RWPE2 (cell line): ENCODE results near the gene ELFN2.

Experiments used
- ATAC-seq: fragments of 200-7000 bp; cut with Tn5 transposase; 3 replicates; pipeline ENCODE4 v1.9.1; 2021; ENCODE audit warnings: low read depth
- DNase-seq: peaks from one replicate; pipeline ENCODE4 v3.0.0-alpha.2; 2020; ENCODE audit warnings: low spot score
- H3K27ac ChIP-seq: fragments of 450-650 bp; 2 replicates; pipeline ENCODE4 v1.5.1; 2017; ENCODE audit warnings: mild to moderate bottlenecking; ENCODE audit not compliant: poor library complexity, severe bottlenecking
- H3K27me3 ChIP-seq: fragments of 250-450 bp; sonication (Bioruptor Pico); 2 replicates; pipeline ENCODE4 v1.5.1; 2021; ENCODE audit warnings: mild to moderate bottlenecking, moderate library complexity; ENCODE audit not compliant: insufficient read depth, poor library complexity, severe bottlenecking
- H3K36me3 ChIP-seq: fragments of 250-450 bp; sonication (Bioruptor Pico); 2 replicates; pipeline ENCODE4 v1.5.1; 2020; ENCODE audit warnings: low read depth, mild to moderate bottlenecking, moderate library complexity
- H3K4me1 ChIP-seq: fragments of 250-450 bp; sonication (Bioruptor Pico); 2 replicates; pipeline ENCODE4 v1.5.1; 2021; ENCODE audit warnings: mild to moderate bottlenecking, moderate library complexity; ENCODE audit not compliant: insufficient read depth, poor library complexity, severe bottlenecking
- H3K4me3 ChIP-seq: fragments of 250-450 bp; sonication (Bioruptor Pico); 2 replicates; pipeline ENCODE4 v1.5.1; 2021; ENCODE audit warnings: mild to moderate bottlenecking, moderate library complexity; ENCODE audit not compliant: severe bottlenecking
- H3K9me3 ChIP-seq: fragments of 250-450 bp; sonication (Bioruptor Pico); 2 replicates; pipeline ENCODE4 v1.5.1; 2021; ENCODE audit warnings: mild to moderate bottlenecking, moderate library complexity; ENCODE audit not compliant: severe bottlenecking
- TF ChIP-seq, protein P1 (sequence below): fragments of 450-650 bp; IDR thresholded peaks from one replicate; pipeline ENCODE4 v1.5.1; 2017; ENCODE audit warnings: mild to moderate bottlenecking, moderate library complexity; ENCODE audit not compliant: poor library complexity, severe bottlenecking

ELFN2 gene

DNA sequence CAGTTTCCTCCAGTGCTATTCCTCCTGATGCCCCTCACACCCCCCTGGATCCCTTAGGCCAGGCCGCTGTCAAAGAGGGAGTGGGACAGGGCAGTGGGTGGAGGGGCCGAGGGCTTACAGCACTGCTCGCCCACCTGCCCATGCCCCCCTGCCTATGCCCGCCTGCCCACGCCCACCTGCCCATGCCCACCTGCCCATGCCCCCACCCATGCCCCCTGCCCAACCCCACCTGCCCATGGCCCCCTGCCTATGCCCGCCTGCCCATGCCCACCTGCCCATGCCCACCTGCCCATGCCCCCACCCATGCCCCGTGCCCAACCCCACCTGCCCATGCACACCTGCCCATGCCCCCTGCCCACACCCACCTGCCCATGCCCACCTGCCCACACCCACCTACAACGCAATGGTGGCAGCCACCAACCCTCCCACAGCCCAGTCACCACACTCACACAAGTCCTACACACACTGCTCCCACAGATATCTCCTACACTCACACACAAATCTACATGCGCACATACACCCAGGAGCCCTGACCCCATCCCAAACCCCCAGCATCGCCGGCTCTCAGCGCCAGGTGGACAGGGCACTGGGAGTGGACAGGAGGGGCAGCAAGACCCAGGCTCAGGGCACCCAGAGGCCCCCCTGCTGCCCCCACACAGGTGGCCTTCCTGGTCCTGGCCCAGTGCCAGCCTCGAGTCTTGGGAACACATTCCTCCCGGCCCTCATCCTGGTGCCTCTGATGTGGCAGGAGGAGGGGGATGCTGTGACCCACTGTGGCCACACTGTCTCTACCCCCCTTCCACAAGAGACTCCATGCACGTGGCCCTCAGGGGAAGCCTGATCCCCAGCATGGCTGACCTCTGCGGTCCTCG, 83.2 kb downstream of the ELFN2 start:
- DNase-seq (no peak), ATAC-seq (no peak)
- Histone ChIP-seq H3K9me3 (no peaks in the 10 kb centered on the region), H3K27me3 (no peaks in the 10 kb centered on the region), H3K36me3 (no peaks in the 10 kb centered on the region), H3K27ac (no peak overlapping the region), H3K4me1 (peaks cover 5% of the 10 kb centered on the region), H3K4me3 (no peak overlapping the region)
- TF ChIP-seq, protein P1, sequence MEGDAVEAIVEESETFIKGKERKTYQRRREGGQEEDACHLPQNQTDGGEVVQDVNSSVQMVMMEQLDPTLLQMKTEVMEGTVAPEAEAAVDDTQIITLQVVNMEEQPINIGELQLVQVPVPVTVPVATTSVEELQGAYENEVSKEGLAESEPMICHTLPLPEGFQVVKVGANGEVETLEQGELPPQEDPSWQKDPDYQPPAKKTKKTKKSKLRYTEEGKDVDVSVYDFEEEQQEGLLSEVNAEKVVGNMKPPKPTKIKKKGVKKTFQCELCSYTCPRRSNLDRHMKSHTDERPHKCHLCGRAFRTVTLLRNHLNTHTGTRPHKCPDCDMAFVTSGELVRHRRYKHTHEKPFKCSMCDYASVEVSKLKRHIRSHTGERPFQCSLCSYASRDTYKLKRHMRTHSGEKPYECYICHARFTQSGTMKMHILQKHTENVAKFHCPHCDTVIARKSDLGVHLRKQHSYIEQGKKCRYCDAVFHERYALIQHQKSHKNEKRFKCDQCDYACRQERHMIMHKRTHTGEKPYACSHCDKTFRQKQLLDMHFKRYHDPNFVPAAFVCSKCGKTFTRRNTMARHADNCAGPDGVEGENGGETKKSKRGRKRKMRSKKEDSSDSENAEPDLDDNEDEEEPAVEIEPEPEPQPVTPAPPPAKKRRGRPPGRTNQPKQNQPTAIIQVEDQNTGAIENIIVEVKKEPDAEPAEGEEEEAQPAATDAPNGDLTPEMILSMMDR, result no peak

DNA sequence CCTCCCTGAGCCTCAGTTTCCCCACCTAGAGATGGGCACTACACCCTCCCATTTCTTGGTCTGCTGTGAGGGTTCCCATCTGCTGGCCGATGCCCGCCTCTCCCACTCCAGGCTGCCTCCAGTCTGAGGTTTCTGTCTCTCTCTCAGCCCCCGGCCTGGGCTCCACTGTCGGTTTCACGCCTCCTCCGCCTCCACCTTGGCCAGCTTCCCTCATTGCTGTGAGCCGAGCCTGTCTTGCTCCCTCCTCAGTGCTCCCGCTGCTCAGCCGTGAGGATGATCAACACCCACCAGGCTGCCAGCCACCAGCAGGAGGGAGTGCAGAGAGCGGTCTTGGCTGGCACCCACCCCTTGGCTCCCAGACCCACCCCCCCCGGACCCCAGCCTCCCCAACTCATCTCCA, 83.9 kb downstream of the ELFN2 start:
- Histone ChIP-seq H3K4me3 (no peak overlapping the region), H3K27me3 (no peaks in the 10 kb centered on the region), H3K9me3 (no peaks in the 10 kb centered on the region), H3K4me1 (peaks cover 5% of the 10 kb centered on the region), H3K27ac (no peak overlapping the region), H3K36me3 (no peaks in the 10 kb centered on the region)
- no peak for ATAC-seq
- no peak for DNase-seq
- TF ChIP-seq, protein P1, result no peak

DNA sequence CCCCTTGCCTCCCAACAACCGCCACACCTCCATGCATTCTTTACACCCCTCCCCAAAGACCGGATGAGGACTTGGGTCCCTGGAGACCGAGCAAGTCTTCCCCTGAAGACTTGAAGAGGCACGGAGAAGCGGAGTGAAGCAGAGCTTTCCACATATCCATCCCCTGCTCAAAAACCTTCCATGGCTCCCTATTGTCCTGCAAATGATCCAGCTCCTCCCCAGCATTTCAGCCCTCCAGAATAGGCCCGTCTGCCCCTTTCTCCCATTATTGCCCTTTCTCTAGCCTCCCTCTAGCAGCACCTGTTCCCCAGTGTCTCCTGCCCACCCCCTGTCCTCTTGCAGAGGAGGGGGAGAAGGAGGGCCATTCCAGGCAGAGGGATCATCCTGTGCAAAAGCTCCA, 85.2 kb downstream of the ELFN2 start:
- no peak for DNase-seq
- TF ChIP-seq, protein P1, result no peak
- Histone ChIP-seq H3K27me3 (no peaks in the 10 kb centered on the region), H3K27ac (no peak overlapping the region), H3K9me3 (no peaks in the 10 kb centered on the region), H3K36me3 (no peaks in the 10 kb centered on the region), H3K4me3 (no peak overlapping the region), H3K4me1 (peaks cover 11% of the 10 kb centered on the region)
- ATAC-seq, result no peak

DNA sequence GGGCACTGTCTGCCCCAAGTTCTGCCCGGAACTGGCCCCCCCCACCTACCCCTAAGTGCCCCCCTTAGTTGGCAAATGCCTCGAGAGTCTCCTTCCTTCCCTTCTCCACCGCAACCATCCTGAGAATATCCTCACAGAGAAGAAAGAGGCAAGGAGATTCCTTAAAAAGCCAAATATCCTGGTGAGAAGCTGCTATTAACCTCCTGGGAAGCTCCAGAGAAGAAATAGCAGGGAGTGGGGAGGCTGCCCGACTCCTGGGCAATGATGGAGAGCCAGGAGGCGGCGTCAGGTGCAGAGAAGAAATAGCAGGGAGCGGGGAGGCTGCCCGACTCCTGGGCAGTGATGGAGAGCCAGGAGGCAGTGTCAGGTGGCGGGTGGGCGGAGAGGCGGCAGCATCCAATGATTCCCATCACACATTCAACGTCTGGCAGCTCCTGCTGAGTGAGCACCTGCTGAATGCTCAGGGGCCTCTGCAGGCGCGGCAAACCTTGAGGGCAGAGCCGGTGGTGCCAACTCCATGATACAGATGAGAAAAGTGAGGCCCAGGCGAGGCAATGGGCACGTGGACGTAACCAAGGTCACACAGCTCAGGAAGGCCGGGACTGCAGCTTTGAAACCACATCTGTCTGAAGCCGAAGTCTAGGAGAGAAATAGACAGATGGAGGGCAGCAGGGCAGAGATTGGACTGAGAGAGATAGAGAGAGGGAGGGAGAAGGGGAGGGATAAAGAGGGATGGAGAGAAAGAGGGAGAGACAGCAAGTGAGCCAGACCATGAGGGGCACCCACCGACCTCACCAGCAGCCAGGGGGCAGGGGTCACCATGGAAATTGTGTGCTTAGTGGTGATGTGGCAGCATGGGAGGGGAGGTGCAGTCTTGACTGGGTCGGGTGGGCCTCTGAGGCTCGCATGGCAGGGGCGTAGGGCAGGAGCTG, 86.7 kb downstream of the ELFN2 start:
- H3K27me3 ChIP-seq, result no peaks in the 10 kb centered on the region
- no peaks in the 10 kb centered on the region for H3K9me3 ChIP-seq
- no peak overlapping the region for H3K27ac ChIP-seq
- ATAC-seq (no peak), DNase-seq (no peak)
- H3K36me3 ChIP-seq, result no peaks in the 10 kb centered on the region
- H3K4me1 ChIP-seq, result peaks cover 15% of the 10 kb centered on the region
- TF ChIP-seq, protein P1, result no peak
- H3K4me3 ChIP-seq, result no peak overlapping the region
